Uterus (tissue), 4 donors: ENCODE measurements around the gene CDS2. TPM values are rescaled to one million over a fixed set of nuclear protein-coding genes. Genes with fewer than 3 reads are reported as not detected.
A peak's percentile ranks its signal among the peaks of the same experiment; 100 is the strongest.

Experiments
- DNase-seq, 2 donors: peaks; one replicate each; pipeline ENCODE4 v3.0.0-alpha.2; 2019 to 2020
- H3K27ac ChIP-seq, 2 donors: fragments of 200-600 bp; sonication (generic); 1 replicate in 1 of 2; 2 replicates in 1 of 2; pipeline ENCODE4 v1.5.1; 2016 to 2018
- H3K27me3 ChIP-seq, 2 donors: fragments of 200-600 bp; sonication (generic); one replicate each; pipeline ENCODE4 v1.5.1; 2018 to 2019; ENCODE audit warnings: control low read depth in 1 of 2
- H3K36me3 ChIP-seq, 2 donors: fragments of 200-600 bp; sonication (generic); one replicate each; pipeline ENCODE4 v1.5.1; 2019; ENCODE audit warnings: control low read depth in 1 of 2
- H3K4me1 ChIP-seq, 2 donors: fragments of 200-600 bp; sonication (generic); one replicate each; pipeline ENCODE4 v1.5.1; 2018 to 2019; ENCODE audit warnings: control low read depth in 1 of 2
- H3K4me3 ChIP-seq, 2 donors: fragments of 200-600 bp; sonication (generic); 1 replicate in 1 of 2; 2 replicates in 1 of 2; pipeline ENCODE4 v1.5.1; 2018 to 2019; ENCODE audit warnings: mild to moderate bottlenecking in 1 of 2
- H3K9me3 ChIP-seq, 2 donors: fragments of 200-600 bp; sonication (generic); one replicate each; pipeline ENCODE4 v1.5.1; 2019; ENCODE audit warnings: control low read depth in 1 of 2
- CTCF ChIP-seq, 4 experiments: fragments of 200-600 bp in 2 of 4; fragments of 450-650 bp in 2 of 4; sonication (generic) in 2 of 4; IDR thresholded peaks; one replicate each; pipeline ENCODE4 v1.5.1; 2016 to 2019; ENCODE audit warnings: antibody characterized with exemption in 4 of 4, mild to moderate bottlenecking in 2 of 4, moderate library complexity in 1 of 4
- POLR2A ChIP-seq, 2 donors: fragments of 450-650 bp; IDR thresholded peaks; one replicate each; pipeline ENCODE4 v1.6.1; 2016; ENCODE audit warnings: antibody characterized with exemption in 2 of 2, mild to moderate bottlenecking in 1 of 2, moderate library complexity in 1 of 2
- intact Hi-C: fragments of 100-400 bp; cut with DNase I; formaldehyde crosslinking; loops from one replicate; pipeline ENCODE4 v1.15.1; 2023; ENCODE audit warnings: low total_unique reads
- total RNA-seq, 4 donors: library from RNA; depleted of rRNA in 3 of 4; stranded (reverse); fragments of >200 nt in 3 of 4; gene quantifications; one replicate each; pipeline versions ENCODE4 v1.1.0 to v1.2.4, GENCODE V29; 2014 to 2023
- donor health status: DM: yes; HTN: yes; CAD: no.

The CDS2 gene
- total RNA-seq, 4 donors from 2014 or later = 22.5 to 66.6 (median 41.7) TPM

GRCh38 chr20:5160882-5161281 is 34.1 kb downstream of the CDS2 start:
- no peak for DNase-seq
- Histone ChIP-seq H3K27me3 (no peaks in the 10 kb centered on the region), H3K4me1 (no peaks in the 10 kb centered on the region), H3K4me3 (no peak overlapping the region), H3K36me3 (no peaks in the 10 kb centered on the region), H3K27ac (no peak overlapping the region), H3K9me3 (no peaks in the 10 kb centered on the region)
- intact Hi-C loops = no loop called here
- TF ChIP-seq CTCF (IDR thresholded peaks at IDR 0.05) = no peak
- TF ChIP-seq POLR2A (IDR thresholded peaks at IDR 0.05) = no peak

GRCh38 chr20:5161536-5162164 is 34.8 kb downstream of the CDS2 start:
- intact Hi-C loops = no loop called here
- no peak overlapping the region for H3K4me3 ChIP-seq
- TF ChIP-seq CTCF (IDR thresholded peaks at IDR 0.05) (no peak), POLR2A (IDR thresholded peaks at IDR 0.05) (no peak)
- no peaks in the 10 kb centered on the region for H3K4me1 ChIP-seq
- no peak for DNase-seq
- no peaks in the 10 kb centered on the region for H3K27me3 ChIP-seq
- H3K36me3 ChIP-seq = no peaks in the 10 kb centered on the region
- no peaks in the 10 kb centered on the region for H3K9me3 ChIP-seq
- no peak overlapping the region for H3K27ac ChIP-seq

- no peak overlapping the region for H3K27ac ChIP-seq
- DNase-seq = no peak
- TF ChIP-seq CTCF (IDR thresholded peaks at IDR 0.05) = no peak
- TF ChIP-seq POLR2A (IDR thresholded peaks at IDR 0.05) = no peak
- no peaks in the 10 kb centered on the region for H3K27me3 ChIP-seq
- no peaks in the 10 kb centered on the region for H3K9me3 ChIP-seq
- H3K4me1 ChIP-seq = no peaks in the 10 kb centered on the region
- intact Hi-C loops = no loop called here
- H3K4me3 ChIP-seq = no peak overlapping the region
- H3K36me3 ChIP-seq = no peaks in the 10 kb centered on the region
Measured at GRCh38 chr20:5164645-5165625, 38.1 kb downstream of the CDS2 start.

GRCh38 chr20:5168651-5169396 is 42.0 kb downstream of the CDS2 start:
- no peaks in the 10 kb centered on the region for H3K36me3 ChIP-seq
- no peaks in the 10 kb centered on the region for H3K4me1 ChIP-seq
- peak overlapping the region; percentile 57 to 63 for H3K27ac ChIP-seq
- H3K4me3 ChIP-seq = no peak overlapping the region
- no peaks in the 10 kb centered on the region for H3K27me3 ChIP-seq
- TF ChIP-seq CTCF (IDR thresholded peaks at IDR 0.05) (no peak), POLR2A (IDR thresholded peaks at IDR 0.05) (no peak)
- peak in 1 of 2 donors; percentile 44 for DNase-seq
- intact Hi-C loops = no loop called here
- H3K9me3 ChIP-seq = no peaks in the 10 kb centered on the region
